GM12801 (cell line): ENCODE results near the gene NSFL1C.

Experiments used
- CTCF ChIP-seq: IDR thresholded peaks from one replicate; pipeline ENCODE4 v1.5.1; 2011; ENCODE audit warnings: control low read depth; ENCODE audit not compliant: insufficient read length; ENCODE audit errors: extremely low read depth

The NSFL1C gene

DNA sequence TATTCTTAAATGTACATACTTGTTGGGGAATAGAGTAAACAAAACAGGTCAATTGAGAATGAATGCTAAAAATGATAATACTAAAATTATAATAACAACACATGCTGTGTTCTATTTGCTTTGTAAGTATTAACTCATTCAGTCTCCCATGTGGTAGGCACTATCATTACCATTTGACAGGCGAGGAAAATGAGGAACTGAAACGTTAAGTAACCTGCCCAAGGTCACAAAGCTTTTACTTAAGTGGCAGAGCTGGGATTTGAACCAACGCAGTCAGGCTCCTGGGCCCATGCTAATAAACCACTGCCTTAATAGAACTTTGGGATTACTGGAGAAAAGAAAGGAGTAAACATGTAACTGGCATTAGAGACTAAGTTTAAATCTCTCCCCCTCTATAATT lies 3.8 kb downstream of the NSFL1C start:
- no peak for TF ChIP-seq CTCF

GRCh38 chr20:1462001-1462400 lies 4.6 kb downstream of the NSFL1C start:
- no peak for TF ChIP-seq CTCF

GRCh38 chr20:1460275-1460674 lies 6.4 kb downstream of the NSFL1C start:
- TF ChIP-seq CTCF = no peak

DNA sequence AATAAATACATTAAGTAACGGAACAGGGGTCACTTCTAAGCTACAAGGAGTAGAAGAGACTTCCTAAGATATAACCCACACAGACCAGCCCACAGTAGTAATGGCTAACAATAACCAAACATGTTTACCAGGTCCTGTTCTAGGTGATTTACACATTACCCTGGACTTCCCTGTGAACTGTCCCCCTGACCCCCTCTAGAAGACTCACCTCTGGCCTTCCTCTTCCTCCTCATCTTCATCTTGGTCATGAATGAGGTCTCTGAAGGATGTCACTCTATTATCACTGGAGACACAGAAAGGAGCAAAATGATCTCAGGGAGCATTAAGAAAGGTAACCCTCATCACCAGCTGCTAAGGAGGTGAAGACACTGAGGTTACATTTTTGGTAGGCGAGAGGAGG lies 8.7 kb downstream of the NSFL1C start:
- no peak for TF ChIP-seq CTCF

- TF ChIP-seq CTCF = no peak
These were observed 10.3 kb downstream of the NSFL1C start for GRCh38 chr20:1456300-1456699.

GRCh38 chr20:1450926-1451491 lies 15.6 kb downstream of the NSFL1C start:
- TF ChIP-seq CTCF = no peak

DNA sequence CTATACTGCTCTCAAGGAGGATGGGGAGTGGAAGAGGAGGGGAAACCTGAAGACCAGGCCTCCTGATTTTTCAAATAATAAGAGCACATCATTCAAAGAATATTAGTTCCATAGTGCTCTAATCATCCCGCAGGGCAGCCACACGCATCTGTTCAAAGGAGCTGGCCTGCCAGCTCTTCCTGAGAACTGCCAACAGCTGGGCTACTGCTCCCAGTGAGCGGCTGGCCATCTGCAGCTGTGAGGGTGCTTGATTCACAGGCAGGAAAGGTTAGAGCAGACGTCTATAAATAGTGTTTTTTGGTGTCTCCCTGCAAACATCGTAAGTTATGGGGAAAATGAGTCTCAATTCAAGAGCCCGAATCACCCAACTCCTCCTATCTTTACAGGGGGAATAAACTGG lies 17.3 kb downstream of the NSFL1C start:
- no peak for TF ChIP-seq CTCF
